Glomerular visceral epithelial cell (primary cell): Measurements from ENCODE around the gene MITF.
"Not testable (repeated sequence)": the region's sequence is repeated elsewhere in the genome, so short reads cannot be mapped to it uniquely, and the experiment has no call there.

Experiments
- DNase-seq: peaks from one replicate; pipeline ENCODE4 v3.0.0-alpha.2; 2016; ENCODE audit errors: extremely low spot score

The MITF gene

DNA sequence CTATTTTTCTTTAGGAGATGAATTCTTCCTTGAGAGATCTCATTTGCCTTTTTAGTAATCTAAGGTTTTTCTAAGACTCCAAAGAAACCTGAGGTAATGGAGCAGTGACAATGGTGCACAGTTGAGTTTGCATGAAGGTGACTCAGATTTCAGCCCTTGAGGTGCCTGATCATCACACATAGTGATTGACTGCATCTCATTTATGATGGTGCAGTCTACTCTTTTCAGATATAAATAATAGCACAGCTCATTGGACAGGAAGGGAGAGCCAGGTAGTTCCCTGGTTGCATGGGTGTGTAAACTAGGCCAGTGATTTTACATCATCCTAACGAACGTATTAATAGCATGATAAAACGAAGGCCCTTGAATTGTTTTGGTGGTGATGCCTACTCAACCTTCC is 174.2 kb downstream of the MITF start:
- DNase-seq, result no peak

DNA sequence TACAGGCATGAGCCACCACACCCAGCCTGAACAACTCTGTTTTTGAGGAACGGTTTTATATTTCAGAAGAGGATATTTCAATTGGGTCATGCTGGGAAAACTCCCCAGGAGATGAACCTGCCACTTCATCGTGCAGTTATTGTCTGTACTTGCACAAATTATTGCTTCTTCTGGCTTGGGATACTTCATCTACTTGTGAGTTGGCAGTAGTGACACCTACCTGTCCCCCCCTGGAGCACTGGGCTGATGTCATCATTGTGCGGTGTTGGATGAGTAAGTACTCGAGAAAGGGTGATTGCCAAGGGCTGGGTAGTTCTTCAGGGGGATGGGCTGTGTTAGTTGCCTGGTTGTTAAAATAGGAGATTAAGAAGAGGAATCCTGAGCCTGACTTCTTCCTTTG is 175.1 kb downstream of the MITF start:
- DNase-seq, result peak; percentile 70

DNA sequence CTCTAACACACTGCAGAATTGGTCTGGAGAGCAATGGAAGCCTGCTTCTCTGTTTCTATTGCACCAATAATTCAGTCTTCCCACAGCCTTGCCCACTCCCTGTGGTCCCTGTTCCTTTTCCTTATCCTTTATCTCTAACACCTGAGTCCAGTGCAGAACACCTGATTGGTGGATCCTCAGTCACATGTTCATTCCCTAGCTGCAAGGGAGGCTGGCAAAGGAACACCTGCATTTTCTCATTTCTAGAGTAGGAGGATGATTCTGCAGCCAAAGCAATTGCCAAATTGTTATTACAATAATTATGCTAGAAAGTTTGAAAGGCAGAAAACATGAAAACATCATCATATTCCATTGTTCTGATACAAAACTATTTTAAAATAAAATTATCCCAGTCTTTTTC is 176.5 kb downstream of the MITF start:
- DNase-seq, result no peak

DNA sequence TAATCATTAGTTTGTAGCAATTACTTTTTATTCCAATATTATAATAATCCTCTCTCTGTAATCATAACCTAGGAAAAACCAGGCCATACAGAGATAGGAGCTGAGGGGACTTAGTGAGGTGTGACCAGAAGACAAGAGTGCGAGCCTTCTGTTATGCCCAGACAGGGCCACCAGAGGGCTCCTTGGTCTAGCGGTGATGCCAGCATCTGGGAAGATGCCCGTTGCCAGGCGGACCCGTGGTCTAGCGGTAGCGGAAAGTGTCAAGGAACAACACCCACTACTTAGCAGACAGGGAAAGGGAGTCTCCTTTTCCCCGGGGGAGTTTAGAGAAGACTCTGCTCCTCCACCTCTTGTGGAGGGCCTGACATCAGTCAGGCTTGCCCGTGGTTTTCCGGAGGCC is 180.7 kb downstream of the MITF start:
- DNase-seq, result not testable (repeated sequence)

DNA sequence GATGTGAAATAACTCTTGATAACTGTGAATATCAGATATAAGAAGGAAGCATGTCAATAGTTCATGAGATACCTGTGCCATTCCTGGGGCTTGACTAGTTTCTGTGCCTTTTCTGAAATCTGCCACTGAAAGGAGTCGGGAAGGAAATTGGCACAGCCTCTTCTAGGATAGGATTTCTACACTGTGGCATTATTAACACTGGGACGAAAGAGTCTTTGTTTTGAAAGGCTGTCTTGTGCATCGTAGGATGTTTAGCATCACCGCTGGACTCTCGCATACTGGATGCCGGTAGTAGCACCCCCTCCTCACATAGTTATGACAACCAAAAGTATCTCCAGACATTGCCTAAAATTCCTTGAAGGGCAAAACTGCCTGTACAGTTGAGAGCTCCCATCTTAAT is 182.4 kb downstream of the MITF start:
- DNase-seq, result no peak

DNA sequence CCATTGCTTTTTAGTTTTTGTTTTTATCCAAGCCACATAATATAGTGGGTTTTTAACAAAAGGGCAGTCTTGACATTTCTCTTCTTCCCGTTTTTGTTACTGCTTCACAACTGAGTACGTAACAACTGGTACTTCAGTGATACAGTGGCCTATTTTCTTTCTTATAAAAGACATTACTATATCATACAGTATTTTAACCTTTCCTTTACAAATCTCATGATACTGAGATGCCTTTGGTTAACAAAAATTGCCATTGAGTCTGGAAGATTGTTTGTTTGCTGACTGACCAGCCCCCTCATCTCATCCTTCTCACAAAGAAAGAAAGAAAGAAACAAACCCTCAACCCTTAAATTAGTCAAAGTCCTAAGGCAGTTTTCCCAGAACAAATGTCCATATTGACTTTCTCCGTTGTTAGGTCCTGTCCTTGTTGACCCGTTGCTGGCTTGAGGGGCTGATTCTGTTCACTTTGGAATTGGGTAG is 183.3 kb downstream of the MITF start:
- no peak for DNase-seq

DNA sequence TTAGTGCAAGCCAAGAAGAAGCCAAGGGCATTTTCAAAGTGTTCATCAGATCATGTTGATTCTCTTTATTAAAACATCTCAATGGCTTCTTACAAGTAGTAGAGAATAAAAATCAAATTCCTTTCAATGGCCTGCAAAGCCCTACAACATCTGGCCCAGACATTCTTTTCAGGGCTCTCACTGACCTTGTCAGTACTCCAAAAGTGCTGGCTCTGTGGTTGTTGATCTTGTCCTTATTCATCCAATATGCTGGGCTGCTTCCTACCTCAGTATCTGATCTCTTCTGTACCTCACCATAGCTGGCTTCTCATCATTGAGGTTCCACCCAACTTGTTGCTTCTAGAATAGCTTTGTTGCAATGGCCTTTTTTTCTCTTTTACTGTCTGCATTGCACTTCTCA is 186.2 kb downstream of the MITF start:
- DNase-seq, result no peak

DNA sequence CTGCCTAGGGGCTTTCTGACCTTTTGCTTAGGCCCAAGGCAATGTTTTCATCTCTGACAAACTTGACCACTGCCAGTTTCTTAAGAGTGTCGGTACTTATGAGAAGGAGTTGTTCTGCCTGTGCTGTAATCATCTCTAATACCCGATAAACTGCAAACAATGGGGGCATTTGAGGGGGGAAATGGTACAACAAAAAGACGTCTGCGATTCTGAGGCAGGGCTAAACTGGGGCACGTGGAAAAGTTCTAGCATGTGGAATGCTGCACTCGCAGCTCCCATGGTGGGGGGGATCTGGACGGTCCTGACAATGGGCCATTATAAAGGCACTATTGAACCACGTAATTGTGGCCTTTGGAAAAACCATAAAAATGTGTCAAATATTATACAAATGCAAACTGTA is 187.1 kb downstream of the MITF start:
- DNase-seq, result no peak

DNA sequence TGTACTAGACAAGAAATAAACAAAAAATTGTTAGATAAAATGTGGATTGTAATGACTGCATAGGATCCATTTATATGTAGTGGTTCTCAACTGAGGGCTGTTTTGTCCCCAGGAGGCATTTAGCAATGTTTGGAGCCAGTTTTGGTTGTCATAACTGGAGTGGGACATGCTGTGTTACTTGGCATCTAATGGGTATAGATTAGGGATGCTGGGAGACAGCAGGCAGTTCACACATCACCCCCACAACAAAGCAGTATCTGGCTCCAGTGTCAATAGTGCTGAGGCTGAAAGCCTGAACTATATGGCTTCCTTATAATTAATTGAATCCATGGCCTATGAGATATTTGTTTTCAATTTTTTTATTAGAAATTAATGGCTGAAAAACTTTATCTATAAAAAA is 188.3 kb downstream of the MITF start:
- DNase-seq, result no peak

DNA sequence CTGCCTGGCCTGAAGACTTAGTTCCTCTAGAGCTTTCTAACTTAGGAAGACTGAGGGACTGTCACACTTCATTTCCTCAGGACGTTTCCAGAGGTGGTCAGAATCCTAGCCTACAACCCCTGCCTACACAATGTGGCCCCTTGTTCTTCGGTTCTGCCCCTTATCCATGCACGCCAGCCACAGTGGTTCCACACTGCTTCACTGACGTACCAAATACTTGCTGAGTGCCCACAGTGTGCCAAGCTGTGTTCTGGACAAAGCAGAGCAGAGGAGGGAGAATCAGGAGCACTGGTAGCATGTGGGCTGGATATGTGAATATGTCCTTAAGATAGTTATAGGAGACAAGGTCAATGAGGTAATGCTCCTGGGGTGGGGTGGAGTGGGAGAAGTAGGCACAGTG is 189.8 kb downstream of the MITF start:
- no peak for DNase-seq

DNA sequence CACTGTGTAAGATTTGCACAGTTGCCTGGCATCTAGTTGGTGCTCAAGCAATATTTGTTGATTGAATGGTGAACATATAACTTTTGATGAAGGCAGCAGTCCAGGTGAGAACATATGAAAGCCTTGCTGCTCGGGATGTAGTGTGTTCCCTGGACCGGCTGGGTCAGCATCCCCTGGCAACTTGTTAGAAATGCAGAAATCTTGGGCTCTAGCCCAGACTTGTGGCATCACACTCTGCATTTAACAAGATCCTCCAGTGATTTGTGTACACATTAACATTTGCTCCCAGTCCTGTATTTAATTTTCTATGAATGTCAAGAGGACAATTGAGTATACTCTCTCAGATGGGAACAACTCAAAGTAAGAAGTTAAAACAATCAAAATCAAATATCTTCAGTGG is 191.3 kb downstream of the MITF start:
- no peak for DNase-seq

DNA sequence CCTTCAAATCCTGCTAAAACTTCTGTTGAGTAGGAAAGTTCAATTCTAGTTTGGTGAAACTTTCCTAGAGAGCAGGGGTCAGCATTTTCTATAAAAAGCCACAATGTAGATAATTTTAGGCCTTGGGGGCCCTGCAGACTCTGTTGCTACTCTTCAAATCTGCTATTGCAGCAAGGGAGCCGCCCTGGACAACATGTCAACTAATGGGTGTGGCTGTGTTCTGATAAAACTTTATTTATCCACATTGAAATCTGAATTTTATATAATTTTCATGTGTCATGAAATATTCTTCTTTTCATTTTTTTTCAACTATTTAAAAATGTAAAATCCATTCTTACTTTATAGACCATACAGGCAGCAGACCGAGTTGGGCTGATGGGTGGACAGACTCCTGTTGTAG is 192.8 kb downstream of the MITF start:
- DNase-seq, result no peak

DNA sequence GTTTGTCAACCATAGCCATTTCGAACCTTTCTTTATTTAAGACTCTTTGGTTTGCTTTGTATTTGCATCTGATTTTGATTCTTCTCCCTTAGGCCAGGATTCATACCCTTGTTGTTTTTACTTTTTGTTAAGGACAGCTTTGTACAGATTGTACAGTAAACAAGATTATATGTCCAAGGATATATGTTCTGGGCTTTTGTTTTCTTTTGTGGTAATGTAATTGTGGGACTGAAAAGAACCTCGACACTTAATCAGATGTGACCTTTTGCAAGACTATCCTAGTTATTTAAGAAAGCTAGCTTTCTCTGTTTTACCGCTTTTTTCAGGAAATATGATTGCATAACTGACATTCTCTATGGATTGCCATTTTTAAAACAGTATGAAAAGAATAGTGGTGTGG is 193.2 kb downstream of the MITF start:
- no peak for DNase-seq

DNA sequence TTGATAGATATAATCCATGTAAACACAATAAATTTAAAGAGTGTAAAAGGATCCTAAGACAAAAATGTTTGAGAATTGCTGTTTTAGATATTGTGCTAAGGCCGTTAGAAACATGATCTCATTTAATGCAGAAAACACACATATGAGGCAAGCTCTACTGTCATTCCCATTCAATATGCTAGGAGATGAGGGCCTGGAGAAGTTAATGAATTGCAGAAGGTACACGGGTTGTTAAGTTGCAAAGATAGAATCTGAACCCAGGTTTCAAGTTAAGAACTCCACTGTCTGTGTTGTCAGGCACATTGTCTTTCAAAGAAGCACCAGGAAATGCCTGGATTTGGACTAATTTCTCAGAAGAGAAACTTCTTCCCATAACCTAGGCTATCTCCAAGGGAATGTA is 195.1 kb downstream of the MITF start:
- no peak for DNase-seq

DNA sequence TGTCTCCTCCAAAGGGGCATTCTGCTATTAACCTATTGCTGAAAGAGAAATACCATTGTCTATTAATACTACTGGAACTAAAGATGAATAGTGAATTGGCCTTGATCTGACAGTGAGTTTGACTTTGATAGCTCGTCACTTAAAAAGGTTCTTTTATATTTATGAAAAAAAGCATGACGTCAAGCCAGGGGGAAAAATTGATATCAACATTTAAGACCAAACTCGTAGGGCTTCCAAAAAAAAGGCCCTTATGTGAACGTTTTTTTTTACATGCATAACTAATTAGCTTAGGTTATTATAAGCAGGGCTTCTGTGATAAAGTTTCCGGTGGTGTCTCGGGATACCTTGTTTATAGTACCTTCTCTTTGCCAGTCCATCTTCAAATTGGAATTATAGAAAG is 197.0 kb downstream of the MITF start:
- DNase-seq, result no peak

DNA sequence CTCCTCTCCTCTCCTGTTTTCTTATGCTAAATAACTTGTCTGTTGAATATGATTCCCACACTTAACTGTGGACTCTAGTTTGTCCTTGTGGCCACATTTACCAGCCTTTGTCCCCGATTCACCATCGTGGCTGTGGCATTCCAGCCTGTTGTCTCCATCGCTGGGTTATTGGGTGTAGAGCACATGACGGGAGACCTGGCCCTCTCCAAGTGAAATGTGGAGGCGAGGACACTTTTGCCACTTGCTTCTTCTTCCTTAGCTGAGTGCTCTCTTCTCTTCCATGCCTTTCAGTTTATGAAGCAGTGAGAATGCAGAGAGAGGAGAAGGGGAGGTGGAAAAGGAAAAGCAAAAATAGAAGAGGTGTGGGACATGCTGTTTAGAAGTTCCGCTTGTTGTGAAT is 198.8 kb downstream of the MITF start:
- DNase-seq, result no peak

DNA sequence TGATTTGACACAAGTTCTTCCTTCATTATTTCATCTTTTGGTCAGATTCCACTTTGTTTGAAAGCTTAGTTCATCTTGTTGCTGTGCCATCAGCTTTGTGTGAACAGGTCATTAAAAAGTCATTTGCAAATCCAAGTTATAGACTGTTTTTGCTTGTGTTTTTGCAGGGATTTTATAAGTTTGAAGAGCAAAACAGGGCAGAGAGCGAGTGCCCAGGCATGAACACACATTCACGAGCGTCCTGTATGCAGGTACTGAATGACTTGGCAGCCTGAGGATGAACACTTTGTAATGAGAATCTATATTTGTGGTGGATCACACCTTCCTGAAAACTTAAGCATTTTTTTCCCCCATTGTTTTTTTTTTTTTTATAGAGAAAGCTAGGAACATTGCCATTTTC is 199.7 kb downstream of the MITF start:
- no peak for DNase-seq

DNA sequence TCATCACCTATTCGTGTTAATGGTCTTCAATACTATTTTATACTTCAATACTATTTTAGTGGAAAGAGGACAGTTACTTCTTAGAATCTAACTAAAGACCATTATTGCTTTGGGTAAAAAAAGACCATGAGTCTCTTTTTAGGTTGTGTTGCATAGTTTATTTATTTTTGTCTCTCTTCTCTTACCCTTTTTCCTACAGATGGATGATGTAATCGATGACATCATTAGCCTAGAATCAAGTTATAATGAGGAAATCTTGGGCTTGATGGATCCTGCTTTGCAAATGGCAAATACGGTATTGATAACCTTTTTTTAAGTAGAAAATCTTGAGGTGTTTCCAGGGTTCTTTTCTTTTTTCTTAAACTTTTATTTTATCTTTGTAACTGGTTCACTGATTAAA is 201.8 kb downstream of the MITF start:
- DNase-seq, result no peak

DNA sequence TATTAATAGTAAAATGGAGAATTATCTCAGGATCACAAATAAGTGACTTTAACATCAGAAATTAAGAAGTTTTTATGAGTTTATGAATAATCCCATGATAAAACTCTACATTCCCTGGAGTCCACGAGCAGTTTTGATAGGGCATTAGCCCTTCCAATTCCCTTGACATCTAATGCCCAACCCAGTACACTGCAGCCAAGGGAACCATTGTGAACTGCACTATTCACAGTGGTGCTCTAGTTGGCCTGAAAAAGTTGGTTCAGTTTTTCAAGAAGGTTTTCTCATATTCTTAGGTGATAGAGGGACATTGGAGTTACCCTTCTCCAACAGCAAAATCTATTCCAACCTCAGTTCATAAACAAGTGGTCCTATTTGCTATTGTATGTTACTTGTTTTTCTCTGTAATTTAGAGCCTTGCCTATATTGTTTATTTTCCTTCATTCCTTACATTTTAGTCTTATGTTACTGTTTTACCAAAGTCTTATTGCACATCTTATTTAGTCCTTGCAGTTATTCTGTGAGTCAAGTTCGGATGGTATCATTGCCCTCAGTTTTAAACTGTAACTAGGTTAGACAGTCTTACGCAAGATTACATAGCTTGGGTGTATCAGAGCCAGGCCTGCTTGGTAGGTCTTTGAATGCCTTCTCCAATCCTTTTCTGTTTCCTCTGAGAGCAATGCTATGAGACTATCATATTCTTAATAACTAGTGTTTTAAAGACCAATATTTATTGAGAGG is 202.3 kb downstream of the MITF start:
- peak; percentile 25 for DNase-seq

DNA sequence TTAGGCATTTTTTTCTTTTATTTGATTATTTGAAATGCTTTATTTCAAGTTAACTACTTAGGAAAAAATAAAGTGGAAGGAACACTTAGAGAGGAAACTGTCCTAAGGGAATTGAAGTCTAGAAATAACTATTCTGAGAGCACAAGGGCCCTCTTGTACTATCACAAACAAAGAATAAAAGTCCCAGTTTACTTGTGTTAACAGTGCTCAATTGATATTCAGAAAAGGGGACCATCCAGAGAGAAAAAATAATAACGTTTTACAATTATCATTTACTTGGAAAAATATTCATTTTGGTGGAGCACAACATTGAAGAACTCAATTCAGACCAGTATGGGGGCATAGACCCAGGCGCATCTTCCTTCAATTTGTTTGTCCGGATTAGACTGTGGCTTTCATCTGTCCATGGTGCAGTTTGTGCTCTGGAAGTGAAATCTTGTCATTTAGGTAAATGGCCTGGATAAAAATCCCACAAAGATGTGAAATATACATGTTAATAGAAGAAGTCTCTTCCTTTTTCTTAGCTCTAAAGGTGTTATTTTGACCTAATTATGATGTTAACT is 205.7 kb downstream of the MITF start:
- no peak for DNase-seq

DNA sequence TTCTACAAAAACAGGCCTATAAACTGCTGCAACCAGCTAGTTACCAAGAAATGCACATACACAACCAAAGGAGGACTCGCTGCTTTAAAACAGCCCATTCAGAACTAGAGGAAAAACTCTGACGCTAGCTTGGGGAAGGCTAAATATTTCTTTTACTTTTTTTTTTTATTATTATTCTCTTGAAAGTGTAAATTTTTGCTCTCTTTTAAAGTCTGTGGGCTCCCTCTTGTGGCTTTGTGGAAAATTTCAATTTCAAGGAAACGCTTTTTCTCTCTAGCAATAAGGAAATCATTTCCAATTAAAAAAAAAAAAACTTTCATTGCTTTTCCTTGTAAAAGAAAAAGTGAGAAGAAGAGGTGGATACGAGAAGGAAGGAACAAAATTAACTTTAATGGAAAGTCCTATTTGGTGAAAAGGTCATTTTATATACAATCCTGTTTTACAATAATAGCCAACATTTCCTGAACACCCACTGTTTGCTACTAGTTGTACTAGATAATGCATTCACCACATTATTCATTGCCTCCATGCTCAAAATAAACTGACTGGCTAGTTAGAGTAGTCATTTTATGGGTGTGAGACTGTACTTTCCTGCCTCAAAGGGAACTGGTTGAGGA is 209.1 kb downstream of the MITF start:
- DNase-seq, result peak; percentile 49

DNA sequence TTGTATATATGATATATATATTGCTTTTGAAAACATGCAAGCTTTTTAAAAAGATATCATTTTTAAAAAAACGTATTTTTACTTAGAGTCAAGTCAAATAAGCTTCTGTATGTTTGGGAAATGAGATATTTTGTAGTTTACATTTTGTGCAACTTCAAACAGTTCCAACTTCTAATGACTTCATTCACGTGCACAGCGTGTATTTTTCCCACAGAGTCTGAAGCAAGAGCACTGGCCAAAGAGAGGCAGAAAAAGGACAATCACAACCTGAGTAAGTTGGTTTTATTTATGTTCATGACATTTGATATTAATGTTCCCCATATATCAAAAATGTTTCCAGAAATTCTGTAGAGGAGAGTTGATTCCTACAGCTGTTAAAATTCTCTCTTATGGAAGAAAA is 212.4 kb downstream of the MITF start:
- no peak for DNase-seq

DNA sequence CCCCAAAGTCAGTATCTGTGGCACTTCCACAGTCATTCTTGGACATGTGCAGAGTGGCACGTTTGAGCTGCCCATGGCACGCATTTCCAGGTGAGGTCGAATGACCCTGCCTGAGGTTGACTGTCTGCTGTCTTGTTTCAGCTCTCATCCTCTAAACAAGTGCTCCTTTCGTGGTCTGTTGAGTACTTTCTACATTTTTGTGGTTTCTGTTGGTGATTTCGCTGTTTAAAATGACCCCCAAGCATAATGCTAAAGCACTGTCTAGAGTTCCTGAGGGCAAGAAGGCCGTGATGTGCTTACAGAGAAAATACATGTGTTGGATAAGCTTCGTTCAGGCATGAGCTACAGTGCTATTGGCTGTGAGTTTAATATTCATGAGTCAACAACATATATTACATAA is 220.3 kb downstream of the MITF start:
- DNase-seq, result peak; percentile 1
